Measurements from ENCODE around the gene FAM50B. TPM values are rescaled to one million over a fixed set of nuclear protein-coding genes. Genes with fewer than 3 reads are reported as not detected.

FAM50B gene
- total RNA-seq, 1 experiment from 2014 or later: 3.3 TPM

DNA sequence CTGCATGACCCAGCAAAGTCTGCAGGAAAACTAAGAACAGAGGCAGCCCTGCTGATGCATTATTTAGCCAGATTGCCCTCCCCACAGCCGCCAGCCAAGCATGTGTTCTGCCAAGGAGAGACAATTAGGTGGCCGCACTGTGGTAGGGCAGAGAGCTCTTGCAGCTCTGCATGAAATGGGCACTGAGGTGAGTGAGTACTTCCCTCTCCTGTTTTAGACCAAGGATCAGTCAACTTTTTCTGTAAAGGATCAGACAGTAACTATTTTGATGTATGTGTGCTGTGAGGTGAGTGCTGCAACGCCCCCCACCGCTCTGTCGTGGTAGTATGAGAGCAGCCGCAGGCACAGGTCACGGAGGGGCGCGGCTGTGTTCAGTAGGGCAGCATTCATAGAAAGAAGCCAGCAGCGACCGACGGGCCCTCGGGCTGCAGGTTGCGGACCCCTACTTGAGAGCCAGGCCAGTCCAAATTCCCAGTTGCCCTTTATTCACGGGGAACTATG lies 23.8 kb upstream of the FAM50B start:
- H2AFZ ChIP-seq (ENCODE audit: low read length): no peak overlapping the region
- H4K8ac ChIP-seq (replicated peaks; ENCODE audit: insufficient read length, low read depth, low read length): no peak overlapping the region
- no peak overlapping the region for H3K14ac ChIP-seq (ENCODE audit: insufficient read depth, low read length)
- Mint-ChIP-seq H3K9me3 (no peaks in the 10 kb centered on the region), H3K4me1 (peaks cover 29 to 37% of the 10 kb centered on the region in 2 experiments), H3K27ac (no peak overlapping the region), H3K4me3 (no peak overlapping the region), H3K36me3 (ENCODE audit: insufficient read depth in 1 of 3, low read depth in 3 of 3) (no peaks in the 10 kb centered on the region; a peak in 1 of 7 replicates), H3K27me3 (ENCODE audit: low read depth) (peaks cover 13% of the 10 kb centered on the region)
- H2BK120ac ChIP-seq (ENCODE audit: low read depth, low read length, poor library complexity, severe bottlenecking): no peak overlapping the region
- H4K91ac ChIP-seq (ENCODE audit: insufficient read length, low read depth, low read length): no peak overlapping the region
- no peaks in the 10 kb centered on the region for H3K4me1 ChIP-seq (ENCODE audit: insufficient read depth, low read length)
- H3K4ac ChIP-seq (ENCODE audit: low read depth, low read length): no peak overlapping the region
- H3K9me3 ChIP-seq (ENCODE audit: control insufficient read depth, low read depth, low read length): no peaks in the 10 kb centered on the region
- H3K27me3 ChIP-seq (ENCODE audit: insufficient read depth, low read length): no peaks in the 10 kb centered on the region
- DNase-seq: peak; percentile 83
- WGBS (ENCODE audit: extremely low coverage, insufficient read length, low lambda C conversion rate): no CpG with 5 or more reads among the region's 15 CpGs
- no peak overlapping the region for H3K27ac ChIP-seq (ENCODE audit: insufficient read length, low read depth, low read length)
- H3K79me2 ChIP-seq (ENCODE audit: insufficient read depth, low read length): no peaks in the 10 kb centered on the region
- H2BK20ac ChIP-seq (ENCODE audit: low read depth, low read length, poor library complexity, severe bottlenecking): no peak overlapping the region
- H3K23ac ChIP-seq (ENCODE audit: insufficient read length, low read depth, low read length): no peak overlapping the region
- H3K23me2 ChIP-seq (ENCODE audit: insufficient read length, low read depth, low read length, poor library complexity, severe bottlenecking): no peaks in the 10 kb centered on the region
- H3K18ac ChIP-seq (ENCODE audit: insufficient read length, low read depth, low read length): no peak overlapping the region
- no peak overlapping the region for H4K5ac ChIP-seq (ENCODE audit: insufficient read length, low read depth, low read length)
- no peak overlapping the region for H2BK15ac ChIP-seq (ENCODE audit: low read depth, low read length)
- no peak overlapping the region for H2BK12ac ChIP-seq (ENCODE audit: insufficient read length, low read depth, low read length)
- H2BK5ac ChIP-seq (ENCODE audit: insufficient read length, low read length): no peak overlapping the region
- TF ChIP-seq, protein P1, sequence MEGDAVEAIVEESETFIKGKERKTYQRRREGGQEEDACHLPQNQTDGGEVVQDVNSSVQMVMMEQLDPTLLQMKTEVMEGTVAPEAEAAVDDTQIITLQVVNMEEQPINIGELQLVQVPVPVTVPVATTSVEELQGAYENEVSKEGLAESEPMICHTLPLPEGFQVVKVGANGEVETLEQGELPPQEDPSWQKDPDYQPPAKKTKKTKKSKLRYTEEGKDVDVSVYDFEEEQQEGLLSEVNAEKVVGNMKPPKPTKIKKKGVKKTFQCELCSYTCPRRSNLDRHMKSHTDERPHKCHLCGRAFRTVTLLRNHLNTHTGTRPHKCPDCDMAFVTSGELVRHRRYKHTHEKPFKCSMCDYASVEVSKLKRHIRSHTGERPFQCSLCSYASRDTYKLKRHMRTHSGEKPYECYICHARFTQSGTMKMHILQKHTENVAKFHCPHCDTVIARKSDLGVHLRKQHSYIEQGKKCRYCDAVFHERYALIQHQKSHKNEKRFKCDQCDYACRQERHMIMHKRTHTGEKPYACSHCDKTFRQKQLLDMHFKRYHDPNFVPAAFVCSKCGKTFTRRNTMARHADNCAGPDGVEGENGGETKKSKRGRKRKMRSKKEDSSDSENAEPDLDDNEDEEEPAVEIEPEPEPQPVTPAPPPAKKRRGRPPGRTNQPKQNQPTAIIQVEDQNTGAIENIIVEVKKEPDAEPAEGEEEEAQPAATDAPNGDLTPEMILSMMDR (conservative IDR thresholded peaks at IDR 0.05): peak; percentile 70
- H3T11ph ChIP-seq (ENCODE audit: low read length): no peak overlapping the region
- no peaks in the 10 kb centered on the region for H4K20me1 ChIP-seq (ENCODE audit: control insufficient read depth, insufficient read depth, insufficient read length)
- H2AK5ac ChIP-seq (ENCODE audit: insufficient read length, low read length): no peak overlapping the region
- H3K9ac ChIP-seq (ENCODE audit: extremely low read depth, insufficient read length, low read length): no peak overlapping the region
- no peak overlapping the region for H3K4me2 ChIP-seq (ENCODE audit: insufficient read depth, insufficient read length, low read length)
- no peaks in the 10 kb centered on the region for H3K79me1 ChIP-seq (ENCODE audit: insufficient read depth, low read depth, low read length, poor library complexity, severe bottlenecking)
- no peak overlapping the region for H3K56ac ChIP-seq (ENCODE audit: insufficient read length, low read depth, low read length)
